ENCODE measurements around the gene WTAP.
A peak's percentile ranks its signal among the peaks of the same experiment; 100 is the strongest.
"Not testable (repeated sequence)": the region's sequence is repeated elsewhere in the genome, so short reads cannot be mapped to it uniquely, and the experiment has no call there.

Gene WTAP

DNA sequence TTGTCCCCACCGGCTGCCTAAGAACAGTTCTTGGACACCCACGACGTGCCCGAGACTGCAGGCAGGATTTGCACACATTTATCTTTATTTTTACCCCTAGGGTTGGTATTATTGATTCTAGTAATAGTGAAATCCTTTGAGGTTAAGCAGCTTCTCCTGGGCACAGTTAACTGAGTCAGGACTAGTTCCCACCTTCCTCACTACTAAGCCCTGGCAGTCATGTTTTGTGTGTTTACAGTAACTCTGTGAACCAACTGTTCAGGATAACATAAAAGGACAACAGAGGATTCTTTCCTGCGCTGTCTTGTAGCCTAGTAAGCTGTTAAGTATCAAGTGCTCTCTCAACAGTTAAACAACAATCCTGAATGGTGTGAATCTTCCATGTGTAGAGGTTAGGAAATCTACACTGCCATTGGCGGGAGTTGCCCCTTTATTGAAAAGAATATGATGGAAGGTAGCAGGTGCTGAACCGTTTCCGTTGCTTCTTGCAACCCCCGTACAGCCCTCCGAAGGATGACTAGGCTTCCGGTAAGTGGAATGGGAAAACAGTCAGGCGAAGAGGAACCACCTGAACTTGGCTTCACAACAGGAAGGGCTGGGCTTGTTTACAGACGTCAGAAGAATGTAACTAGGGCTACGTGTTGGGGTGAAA is 33.3 kb upstream of the WTAP start:
- peak; percentile 48 for DNase-seq

DNA sequence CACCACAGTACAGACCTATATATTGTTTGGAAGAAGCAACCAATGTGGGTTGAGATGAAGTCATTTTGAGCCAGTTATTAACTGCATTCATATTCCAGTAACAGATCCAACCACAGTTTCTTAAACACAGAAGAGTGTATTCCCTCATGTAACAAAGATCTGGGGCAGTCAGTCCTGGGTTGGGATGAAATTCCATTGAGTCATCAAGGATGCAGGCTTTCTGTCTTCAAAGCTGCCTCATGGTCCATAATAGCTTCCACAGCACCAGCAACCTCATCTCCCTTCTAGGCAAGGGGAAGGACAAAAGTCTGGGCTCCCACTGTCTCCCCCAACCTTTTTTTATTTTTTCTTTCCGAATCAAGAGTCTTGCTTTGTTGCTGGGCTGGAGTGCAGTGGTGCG is 31.3 kb upstream of the WTAP start:
- DNase-seq, result no peak

DNA sequence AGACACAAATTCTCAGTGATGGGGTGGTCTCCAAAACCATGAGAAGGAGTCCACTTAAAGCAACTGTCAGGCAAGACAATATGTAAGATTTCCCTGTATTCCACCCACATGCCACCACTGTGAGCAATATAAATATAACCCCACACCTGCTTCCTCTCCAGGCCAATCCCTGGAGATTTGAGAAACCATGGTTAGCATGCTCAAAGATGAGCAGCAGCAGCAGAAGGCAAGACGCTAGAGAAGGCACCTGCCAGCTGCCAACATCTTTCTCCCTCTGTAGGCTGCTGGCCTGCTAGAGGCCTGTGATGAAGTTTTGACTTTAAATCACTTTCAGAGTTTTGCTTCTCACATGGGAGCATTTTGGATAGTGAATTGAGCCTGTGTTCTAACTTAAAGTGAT is 26.3 kb upstream of the WTAP start:
- no peak for DNase-seq

DNA sequence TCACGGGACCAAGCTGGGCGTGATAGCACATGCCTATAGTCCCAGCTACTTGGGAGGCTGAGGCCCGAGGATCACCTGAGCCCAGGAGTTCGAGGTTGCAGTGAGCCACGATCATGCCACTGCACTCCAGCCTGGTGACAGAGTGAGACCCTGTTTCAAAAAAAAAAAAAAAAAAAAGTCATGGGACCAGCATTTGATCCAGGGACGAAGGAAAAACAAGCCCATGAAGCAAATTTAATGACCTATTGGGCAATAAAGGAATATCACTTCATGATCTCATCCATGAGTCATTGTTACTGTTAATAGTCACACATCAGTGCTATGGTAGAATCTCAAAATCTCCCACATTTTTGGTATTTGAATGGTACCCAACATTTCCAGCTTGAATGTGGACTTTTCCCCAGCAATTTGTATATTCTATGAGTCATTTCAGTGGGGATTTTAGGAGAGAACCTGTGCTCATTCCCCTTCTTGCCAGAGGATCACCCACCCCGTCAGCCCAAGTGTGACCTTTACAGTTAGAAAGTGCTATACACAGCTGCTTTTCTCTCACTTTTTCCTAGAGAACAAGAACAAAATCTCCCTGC is 25.8 kb upstream of the WTAP start:
- no peak for DNase-seq

DNA sequence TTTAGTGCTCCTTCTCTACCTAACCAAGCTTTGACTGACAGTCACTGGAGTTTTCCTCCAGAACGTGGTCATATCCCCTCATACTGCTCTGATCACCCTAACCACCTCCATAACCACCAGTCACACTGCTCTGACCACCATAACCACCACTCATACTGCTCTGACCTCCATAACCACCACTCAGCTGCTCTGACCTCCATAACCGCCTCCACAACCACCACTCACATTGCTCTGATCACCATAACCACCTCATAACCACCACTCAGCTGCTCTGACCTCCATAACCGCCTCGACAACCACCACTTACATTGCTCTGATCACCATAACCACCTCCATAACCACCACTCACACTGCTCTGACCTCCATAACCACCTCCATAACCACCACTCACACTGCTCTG is 16.7 kb upstream of the WTAP start:
- DNase-seq, result not testable (repeated sequence)

DNA sequence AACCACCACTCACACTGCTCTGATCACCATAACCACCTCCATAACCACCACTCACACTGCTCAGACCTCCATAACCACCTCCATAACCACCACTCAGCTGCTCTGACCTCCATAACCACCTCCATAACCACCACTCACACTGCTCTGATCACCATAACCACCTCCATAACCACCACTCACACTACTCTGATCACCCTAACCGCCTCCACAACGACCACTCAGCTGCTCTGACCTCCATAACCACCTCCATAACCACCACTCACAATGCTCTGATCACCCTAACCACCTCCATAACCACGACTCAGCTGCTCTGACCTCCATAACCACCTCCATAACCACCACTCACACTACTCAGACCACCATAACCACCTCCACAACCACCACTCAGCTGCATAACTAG is 14.9 kb upstream of the WTAP start:
- DNase-seq, result not testable (repeated sequence)

DNA sequence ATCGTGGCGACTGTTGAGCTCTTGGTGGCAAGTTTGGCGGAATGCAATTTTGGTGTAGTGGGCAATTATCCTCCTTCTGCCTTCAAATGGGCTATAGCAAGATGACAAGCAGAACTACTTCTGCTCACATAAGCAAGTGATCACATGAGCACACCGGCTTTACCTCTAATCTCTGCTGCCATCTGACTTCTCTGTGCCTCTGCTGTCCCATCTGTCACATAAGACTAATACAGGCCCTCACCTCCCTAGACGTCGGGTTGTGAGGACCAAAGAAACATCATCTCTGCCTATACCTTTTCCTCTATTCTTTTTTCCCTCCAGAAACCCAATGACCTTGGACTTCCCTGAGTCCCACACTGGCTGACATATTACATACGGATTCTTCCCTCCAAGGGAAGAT is 13.3 kb upstream of the WTAP start:
- DNase-seq, result no peak

DNA sequence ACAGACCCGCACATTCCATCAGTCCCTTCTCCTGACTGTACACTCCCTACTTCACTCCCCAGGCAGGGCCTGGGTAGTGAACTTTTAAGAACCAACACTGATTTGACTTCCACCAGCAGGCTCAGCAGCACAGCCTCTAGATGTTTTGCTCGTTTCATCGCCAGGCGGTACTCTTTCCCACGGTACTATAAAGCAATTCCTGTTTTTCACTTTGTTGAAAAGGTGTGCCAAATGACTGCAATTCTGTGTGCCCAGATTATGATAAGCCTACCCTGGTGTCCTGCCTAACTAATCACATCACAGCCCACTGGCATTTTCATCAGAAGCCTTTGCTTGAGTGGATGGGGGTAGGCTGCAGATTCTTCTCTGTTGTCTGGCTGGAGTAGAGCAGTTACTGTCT is 12.9 kb upstream of the WTAP start:
- no peak for DNase-seq

DNA sequence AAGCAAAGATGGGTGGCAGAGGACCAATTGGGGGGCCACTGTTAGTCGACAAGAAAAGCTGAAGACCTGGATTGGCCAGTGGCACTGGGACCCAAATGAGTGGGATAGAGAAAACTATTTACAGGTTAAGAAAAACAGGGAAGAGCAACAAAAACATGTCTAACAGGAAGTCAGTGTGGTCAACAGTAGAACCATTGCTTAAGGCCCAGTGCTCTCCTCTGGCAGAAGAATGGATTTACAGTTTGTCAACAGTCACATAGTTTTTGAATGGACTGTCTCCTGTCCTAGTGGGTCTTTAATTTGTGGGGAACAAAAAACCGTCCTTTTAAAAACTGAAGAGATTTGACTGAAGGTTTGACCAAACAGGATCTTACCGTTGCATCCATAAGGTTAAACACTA is 12.1 kb upstream of the WTAP start:
- no peak for DNase-seq

DNA sequence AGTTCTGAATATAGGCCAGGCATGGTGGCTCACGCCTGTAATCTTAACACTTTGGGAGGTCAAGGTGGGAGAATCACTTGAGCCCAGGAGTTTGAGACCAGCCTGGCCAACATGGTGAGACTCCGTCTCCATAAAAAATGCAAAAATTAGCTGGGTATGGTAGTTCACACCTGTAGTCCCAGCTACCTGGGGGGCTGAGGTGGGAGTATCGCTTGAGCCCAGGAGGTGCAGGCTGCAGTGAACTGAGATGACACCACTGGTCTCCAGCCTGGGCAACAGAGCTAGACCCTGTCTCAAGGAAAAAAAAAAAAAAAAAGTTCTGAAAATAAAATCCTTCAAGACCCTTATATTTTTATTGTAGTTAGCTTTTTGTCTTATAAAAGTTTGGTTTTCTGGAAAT is 11.7 kb upstream of the WTAP start:
- DNase-seq, result no peak

DNA sequence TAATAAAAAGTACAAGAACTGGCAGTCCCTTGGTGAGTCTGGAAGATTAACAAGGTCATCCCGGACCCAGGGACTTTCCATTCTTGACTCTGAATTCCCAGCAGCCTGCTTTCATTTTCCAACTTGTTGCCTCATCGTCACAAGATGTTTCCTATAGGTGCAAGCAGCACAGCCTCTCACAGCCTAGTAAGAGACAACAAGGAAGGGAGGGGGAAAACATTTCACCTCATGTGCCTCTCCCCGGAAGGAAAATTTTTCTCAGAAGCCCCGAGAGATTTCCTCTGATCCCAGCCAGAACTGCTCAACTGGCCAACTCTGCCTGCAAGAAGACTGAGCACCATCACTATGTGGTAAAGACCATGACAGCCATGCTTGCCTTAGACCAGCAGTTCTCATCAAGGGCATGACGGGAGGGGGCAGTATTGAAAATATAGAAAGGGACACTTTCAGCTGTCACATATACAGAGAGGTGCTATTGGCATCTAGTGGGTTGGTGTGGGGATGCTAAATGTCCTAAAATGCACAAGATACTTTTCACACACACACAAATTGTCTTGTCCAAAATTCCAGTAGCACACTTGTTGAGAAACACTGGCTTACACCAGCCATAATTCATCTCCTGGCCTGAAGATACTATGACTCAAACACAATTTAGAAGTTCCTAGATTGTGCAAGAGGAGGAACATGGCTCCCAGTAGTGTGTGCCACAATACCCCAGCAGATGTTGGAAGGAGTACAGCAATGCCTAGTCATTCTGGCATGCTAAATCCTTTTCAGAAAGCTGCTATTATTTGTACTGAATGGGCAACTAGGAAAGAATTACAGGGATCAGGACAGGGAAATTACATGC is 10.8 kb upstream of the WTAP start:
- DNase-seq, result no peak

DNA sequence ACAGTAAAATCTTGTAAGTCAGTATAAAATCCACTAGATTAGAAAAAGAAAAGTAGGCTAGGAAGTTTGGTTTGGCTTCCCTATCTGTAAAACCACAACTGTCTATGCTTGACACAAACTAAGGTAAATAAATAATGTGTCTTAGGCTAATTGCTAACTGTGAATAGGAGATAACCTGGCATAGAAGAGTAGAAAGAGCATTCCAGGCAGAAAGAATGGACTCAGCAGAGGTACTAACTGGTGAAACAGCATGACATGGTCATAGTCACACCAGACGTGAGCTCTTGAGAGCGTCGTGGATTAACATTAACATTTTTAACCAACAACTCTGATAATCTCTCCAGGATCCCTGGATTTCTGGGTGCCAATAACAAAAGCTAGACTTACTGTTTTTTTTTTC is 8.7 kb upstream of the WTAP start:
- DNase-seq, result no peak

DNA sequence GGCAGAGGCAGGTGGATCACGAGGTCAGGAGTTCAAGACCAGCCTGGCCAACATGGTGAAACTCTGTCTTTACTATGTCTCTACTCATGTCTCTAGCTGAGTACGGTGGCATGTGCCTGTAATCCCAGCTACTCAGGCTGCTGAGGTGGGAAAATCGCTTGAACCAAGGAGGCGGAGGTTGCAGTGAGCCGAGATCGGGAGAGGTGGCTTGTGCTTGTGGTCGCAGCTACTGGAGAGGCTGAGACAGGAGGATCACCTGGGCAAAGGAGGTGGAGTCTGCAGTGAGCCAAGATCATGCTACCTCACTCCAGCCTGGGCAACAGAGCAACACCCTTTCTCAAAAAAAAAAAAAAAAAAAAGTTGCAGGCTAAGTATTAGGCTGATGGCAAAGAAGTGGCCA is 8.0 kb upstream of the WTAP start:
- DNase-seq, result no peak

DNA sequence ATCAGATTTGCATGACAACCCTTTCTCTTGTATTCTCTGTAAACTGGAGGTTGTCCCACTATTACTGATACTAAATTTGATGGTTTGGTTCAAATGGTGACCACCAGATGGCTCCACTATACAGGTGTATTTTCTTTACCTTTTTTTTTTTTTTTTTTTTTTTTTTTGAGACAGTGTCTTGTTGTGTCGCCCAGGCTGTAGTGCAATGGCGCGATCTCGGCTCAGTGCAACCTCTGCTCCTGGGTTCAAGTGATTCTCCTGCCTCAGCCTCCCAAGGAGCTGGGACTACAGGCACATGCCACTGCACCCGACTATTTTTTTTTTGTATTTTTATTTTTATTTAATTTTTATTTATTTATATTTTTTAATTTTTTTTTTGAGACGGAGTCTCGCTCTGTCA is 6.6 kb upstream of the WTAP start:
- peak; percentile 71 for DNase-seq

DNA sequence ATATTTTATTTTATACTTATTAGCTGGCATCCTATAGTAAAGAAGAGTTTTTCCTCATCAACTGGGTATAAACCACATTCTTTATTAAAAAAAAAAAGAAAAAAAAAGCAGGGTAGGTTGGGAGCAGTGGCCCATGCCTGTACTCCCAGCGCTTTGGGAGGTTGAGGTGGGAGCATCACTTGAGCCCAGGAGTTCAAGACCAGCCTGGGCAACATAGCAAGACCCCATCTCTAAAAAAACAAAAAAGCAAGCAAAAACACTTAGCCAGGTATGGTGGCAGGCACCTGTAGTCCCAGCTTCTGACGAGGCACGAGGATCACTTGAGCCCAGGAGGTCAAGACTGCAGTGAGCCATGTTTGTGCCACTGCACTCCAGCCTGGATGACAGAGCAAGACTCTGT is 5.3 kb upstream of the WTAP start:
- DNase-seq, result not testable (repeated sequence)

DNA sequence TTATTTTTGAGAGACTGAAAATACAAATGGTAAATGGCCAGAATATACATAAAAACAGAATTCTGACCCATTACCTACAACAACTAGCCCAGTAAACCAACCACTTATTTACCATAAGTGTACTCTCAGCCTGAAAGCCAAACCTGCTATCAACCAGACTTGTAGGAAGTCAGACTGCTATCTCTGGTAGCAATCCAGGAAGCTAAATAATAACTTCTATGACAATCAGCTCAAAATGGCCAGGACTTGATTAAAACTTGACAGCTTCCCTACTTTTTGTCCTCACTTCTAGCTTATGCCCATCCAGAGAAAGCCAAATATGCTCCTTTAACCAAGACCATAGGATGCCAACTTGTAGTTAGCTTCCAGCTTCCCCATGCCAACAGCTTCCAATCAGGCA is 4.7 kb upstream of the WTAP start:
- no peak for DNase-seq

DNA sequence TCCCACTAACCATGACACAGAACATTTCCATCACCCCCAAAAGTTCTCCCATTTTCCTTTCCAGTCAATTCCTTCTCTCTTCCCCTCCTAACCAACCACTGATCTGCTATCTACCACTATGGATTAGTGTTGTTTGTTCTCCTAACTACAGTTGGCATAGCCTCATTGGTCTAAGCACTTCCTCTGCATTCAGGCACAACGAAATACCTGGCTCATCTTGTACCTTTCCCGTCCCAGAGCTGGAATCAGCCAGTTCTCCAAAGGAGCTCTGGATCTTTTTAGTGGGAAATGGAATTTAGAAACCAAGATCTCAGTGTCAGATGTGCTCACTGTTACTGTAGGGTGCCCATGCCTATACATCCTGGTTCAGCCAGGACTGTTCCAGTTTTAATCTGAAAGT is 4.0 kb upstream of the WTAP start:
- DNase-seq, result no peak

DNA sequence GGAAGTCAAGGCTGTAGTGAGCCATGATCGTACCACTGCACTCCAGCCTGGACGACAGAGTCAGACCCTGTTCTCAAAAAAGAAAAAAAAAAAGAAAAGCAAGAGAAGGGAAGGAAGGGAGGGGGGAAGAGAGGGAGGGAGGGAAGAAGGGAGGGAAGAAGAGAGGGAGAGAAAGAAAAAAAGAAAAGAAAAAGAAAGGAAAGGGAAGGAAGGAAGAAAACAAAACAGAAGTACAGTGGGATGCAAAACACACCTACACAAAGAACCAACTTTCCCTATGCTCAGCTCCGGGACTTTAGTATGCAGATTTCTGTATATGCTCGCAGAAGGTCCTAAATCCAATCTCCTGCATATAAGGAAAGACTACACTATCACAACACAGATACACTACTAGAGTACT is 2.5 kb upstream of the WTAP start:
- no peak for DNase-seq

DNA sequence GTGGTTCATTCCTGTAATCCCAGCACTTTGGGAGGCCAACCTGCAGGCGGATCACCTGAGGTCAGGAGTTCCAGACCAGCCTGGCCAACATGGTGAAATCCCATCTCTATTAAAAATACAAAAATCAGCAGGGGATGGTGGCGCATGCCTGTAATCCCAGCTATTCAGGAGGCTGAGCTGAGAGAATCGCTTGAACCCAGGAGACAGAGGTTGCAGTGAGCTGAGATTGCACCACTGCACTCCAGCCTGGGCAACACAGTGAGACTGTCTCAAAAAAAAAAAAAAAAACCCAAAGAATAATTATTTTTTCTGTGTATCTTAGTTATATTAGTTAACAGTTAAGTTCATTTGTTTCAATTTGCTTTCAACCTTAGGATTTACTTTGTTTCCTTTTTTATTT is 2.1 kb upstream of the WTAP start:
- not testable (repeated sequence) for DNase-seq

DNA sequence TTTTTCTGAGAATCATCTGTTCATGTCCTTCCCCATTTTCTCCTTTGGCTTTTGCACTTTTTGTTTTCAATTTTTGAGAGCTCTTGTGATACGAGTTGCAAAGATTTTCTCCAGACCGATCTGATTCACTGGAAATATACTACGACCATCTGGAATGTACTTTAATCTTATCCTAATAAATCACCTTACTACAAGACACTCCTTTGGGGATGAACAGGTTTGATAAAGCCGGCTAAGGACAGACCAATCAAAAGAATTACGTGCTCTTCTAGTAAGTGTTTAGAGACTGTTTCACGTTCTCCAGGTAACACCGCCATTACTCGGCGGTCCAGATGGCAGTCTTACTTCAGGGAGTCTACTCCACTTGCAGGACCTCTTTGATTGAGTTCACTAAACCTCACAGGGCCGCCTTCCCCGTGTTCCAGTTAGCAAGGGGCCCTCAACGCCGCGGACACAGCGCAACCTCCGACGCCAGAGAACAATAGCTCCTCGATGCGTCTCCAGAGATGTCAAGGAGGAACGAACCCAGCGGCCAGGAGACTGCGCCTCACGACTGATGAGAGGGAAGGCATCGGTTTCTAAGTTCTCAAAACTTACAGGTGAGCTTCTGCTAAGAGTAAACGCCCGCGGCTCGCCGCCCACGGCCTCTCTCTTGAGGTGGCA is 920 bp upstream of the WTAP start:
- no peak for DNase-seq

DNA sequence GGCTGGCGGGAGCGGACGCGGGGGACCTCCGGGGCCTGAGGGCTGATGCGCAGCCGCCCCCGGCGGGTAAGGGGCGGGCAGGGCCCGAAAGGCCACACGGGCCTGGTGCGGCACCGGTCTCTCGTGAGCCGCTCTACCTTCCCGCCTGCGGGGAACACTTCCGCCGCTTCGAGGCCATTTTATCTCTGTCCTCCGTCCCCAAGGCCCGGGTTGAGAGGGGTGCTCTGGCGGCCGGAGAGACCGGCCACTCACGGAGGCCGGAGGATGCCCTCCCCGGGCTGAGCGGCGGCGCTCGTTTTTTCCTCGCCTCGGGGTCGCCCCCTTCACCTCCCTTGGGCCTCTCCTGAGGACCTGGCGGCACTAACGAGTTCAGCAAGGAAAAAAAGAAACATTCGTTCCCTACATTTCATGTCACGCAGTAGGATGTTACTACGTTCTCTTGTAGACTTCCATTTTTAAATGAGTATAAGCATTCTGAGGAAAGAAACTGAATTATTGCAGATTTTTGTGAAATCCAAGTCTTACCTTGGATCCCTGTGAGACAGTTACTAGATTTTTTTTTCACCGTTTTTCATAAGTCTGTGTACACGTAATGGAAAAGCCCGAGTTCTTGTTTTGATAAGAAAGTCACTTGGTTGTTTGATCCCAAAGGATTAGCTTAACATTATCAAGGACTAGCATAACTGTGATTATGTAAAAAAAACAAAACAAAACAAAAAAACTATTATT is 575 bp downstream of the WTAP start:
- DNase-seq, result peak; percentile 54

DNA sequence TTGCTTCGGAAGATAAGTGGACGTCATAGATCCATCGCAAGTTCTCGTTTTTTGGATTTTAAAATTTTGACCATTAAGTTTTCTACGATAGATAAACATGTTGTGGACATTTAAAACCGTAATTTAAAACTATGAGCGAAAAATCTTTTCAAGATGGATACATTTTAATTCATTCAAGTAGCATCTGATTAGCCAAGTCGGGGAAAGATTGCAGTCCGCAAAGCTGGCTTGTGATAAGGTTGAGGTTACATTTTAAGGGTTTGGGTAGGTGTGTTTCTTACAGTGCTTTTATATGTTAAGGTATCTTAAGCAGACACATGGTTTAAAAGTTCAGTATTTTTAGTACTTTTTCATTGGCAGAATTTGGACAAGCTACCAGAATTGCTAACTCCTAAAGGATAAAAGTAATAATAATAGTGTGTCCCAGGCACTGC is 1.2 kb downstream of the WTAP start:
- no peak for DNase-seq
